Mucosa of rectum (tissue), 2 donors: ENCODE data around the gene MCTP1.
"Not testable (repeated sequence)": the region's sequence is repeated elsewhere in the genome, so short reads cannot be mapped to it uniquely, and the experiment has no call there.

Experiments used
- H3K27ac ChIP-seq, 2 donors: one replicate each; pipeline ENCODE4 v1.7.0; 2013; ENCODE audit warnings: inconsistent platforms in 2 of 2, low read depth in 2 of 2, low read length in 2 of 2
- H3K27me3 ChIP-seq, 2 donors: one replicate each; pipeline ENCODE4 v1.7.0; 2013; ENCODE audit warnings: low read length in 2 of 2; ENCODE audit not compliant: control insufficient read depth in 2 of 2, insufficient read depth in 2 of 2
- H3K36me3 ChIP-seq, 2 donors: one replicate each; pipeline ENCODE4 v1.7.0; 2013; ENCODE audit warnings: low read length in 2 of 2; ENCODE audit not compliant: control insufficient read depth in 2 of 2, insufficient read depth in 2 of 2
- H3K4me1 ChIP-seq, 2 donors: one replicate each; pipeline ENCODE4 v1.7.0; 2013; ENCODE audit warnings: low read length in 2 of 2, mild to moderate bottlenecking in 1 of 2; ENCODE audit not compliant: control insufficient read depth in 2 of 2, insufficient read depth in 2 of 2
- H3K4me3 ChIP-seq, 2 donors: one replicate each; pipeline ENCODE4 v1.7.0; 2013; ENCODE audit warnings: low read length in 2 of 2
- H3K9ac ChIP-seq, 2 donors: one replicate each; pipeline ENCODE4 v1.7.0; 2013; ENCODE audit warnings: low read length in 2 of 2, low read depth in 1 of 2, mild to moderate bottlenecking in 1 of 2
- H3K9me3 ChIP-seq, 2 donors: one replicate each; pipeline ENCODE4 v1.7.0; 2013; ENCODE audit warnings: low read length in 2 of 2; ENCODE audit not compliant: control insufficient read depth in 2 of 2
- donor health status: healthy.
- donor health status: Normal muscosa, but diverticular disease.

Gene MCTP1

DNA sequence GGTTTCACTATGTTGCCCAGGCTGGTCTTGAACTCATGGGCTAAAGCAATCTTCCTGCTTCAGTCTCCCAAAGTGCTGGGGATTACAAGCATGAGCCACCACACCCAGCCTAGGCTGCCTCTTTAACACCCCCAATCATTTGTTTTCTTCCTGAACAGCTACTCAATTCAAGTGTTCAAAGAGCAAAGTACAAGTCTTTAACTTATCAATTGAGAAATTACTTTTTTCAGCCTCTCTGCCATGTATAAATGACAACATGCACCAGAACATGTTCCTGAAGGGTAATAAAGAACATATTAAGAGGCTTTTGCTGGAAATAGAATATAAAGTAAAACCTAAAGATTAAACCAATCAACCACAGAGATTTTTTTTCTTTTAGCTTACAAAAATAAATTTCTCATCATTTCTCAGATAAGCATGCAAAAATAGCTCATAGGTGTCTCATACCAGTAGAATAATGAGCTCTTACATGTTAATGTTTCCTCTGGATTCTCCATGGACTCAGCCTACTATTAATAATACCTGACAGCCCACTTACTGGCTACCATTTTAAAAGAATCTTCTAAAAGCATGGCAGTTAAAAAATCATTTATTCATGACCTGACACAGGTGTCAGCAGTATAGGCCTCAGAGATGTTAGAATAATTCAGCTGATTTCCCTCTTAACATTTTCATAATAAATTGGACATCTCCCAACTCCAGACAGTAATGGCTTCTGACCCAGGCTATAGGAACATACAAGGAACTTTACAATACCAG, 60.0 kb downstream of the MCTP1 start:
- no peaks in the 10 kb centered on the region for H3K36me3 ChIP-seq
- H3K9me3 ChIP-seq: no peaks in the 10 kb centered on the region
- H3K27ac ChIP-seq: no peak overlapping the region
- no peaks in the 10 kb centered on the region for H3K27me3 ChIP-seq
- no peak overlapping the region for H3K4me3 ChIP-seq
- no peaks in the 10 kb centered on the region for H3K4me1 ChIP-seq
- H3K9ac ChIP-seq: no peak overlapping the region

DNA sequence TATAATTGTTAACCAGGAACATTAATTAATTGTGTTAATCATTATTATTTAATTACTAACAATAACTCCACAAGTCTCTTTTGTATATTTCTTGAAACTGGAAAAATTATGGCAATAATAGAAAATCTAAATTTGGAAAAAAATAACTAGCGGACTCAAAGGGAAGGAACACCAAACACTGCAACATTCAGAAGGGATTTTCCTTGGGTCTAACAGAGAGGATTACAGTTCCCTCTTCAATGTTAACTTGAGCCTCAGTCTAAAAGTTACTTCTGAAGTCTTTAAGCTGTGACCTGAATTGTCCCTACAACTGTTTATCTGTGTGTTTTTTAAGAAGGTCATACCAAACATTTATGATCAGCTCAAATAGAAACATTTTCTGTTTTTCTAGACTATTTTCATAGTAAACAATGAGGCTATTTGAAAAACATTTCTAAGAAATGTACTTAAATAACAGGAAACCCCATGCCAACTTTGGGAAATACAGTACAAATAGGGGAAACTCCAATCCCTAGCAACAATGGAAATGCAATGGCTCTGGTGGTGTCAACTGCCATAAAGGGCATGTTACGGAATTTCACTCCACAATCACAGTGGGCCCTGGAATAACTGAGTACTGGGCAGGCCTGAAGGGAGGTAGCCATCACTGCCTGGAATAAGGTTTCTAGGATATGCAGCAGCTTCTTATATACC, 61.2 kb downstream of the MCTP1 start:
- Histone ChIP-seq H3K9me3 (no peaks in the 10 kb centered on the region), H3K9ac (no peak overlapping the region), H3K4me1 (no peaks in the 10 kb centered on the region), H3K36me3 (no peaks in the 10 kb centered on the region), H3K27me3 (no peaks in the 10 kb centered on the region), H3K27ac (no peak overlapping the region), H3K4me3 (no peak overlapping the region)

DNA sequence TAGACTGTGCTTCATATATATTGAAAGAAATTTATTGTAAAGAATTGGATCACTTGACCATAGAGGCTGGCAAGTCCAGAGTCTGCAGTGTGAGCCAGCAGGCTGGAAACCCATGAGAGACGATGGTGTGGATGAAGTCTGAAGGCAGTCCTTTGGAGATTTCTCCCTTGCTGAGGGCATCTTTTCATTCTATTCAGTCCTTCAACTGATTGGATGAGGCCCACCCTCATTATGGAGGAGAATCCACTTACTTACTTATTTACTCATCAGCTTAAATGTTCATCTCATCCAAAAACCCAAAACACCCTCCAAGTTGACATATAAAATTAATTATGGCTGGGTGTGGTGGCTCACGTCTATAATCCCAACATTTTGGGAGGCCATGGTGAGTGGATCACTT, 62.1 kb downstream of the MCTP1 start:
- Histone ChIP-seq H3K36me3 (no peaks in the 10 kb centered on the region), H3K27ac (no peak overlapping the region), H3K9ac (no peak overlapping the region)

DNA sequence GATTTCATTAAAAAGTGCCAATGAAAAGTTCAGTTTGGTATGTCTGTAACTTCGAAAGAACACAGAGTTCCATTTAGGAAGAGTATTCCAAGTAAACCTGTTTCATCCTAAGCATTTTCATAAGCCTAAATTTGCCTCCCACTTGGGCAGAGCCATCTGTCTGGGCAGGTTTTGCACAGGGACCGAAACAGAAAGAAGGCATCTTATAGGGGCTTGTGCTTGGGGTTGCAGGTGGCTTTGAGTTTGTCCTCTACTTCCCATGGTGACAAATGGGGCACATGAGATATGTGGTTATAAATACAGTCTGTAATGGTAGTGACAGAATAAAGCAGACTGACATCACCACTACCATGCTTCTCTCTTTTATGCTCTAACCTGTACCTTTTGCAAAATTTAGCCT, 63.7 kb downstream of the MCTP1 start:
- H3K4me1 ChIP-seq: no peaks in the 10 kb centered on the region
- no peak overlapping the region for H3K4me3 ChIP-seq
- no peaks in the 10 kb centered on the region for H3K9me3 ChIP-seq
- H3K27ac ChIP-seq: no peak overlapping the region
- no peak overlapping the region for H3K9ac ChIP-seq
- H3K36me3 ChIP-seq: no peaks in the 10 kb centered on the region
- H3K27me3 ChIP-seq: no peaks in the 10 kb centered on the region

More for the DNA sequence above, 62.1 kb downstream of the MCTP1 start:
- Histone ChIP-seq H3K27me3 (no peaks in the 10 kb centered on the region), H3K9me3 (no peaks in the 10 kb centered on the region), H3K4me3 (no peak overlapping the region), H3K4me1 (no peaks in the 10 kb centered on the region)

DNA sequence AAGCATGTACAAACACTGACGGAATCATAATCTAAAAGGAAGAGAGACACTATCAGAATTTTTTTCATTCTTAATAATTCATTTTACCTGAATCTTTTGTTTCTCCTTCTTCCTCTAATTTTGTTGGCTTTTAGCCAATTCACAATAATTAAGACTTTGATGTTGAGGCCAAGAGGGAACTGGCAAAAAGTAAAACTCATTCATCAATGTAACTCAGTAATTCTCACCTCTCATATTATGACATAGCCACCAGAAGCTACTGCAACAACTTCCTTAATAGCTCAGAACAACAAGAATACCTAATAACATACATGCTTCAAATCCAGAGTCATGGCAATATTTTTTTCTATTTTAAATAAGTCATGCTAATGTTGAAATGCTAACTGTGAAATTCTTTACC, 64.5 kb downstream of the MCTP1 start:
- no peak overlapping the region for H3K9ac ChIP-seq
- no peak overlapping the region for H3K4me3 ChIP-seq
- H3K4me1 ChIP-seq: no peaks in the 10 kb centered on the region
- H3K36me3 ChIP-seq: no peaks in the 10 kb centered on the region
- H3K27me3 ChIP-seq: no peaks in the 10 kb centered on the region
- H3K27ac ChIP-seq: no peak overlapping the region
- H3K9me3 ChIP-seq: no peaks in the 10 kb centered on the region

DNA sequence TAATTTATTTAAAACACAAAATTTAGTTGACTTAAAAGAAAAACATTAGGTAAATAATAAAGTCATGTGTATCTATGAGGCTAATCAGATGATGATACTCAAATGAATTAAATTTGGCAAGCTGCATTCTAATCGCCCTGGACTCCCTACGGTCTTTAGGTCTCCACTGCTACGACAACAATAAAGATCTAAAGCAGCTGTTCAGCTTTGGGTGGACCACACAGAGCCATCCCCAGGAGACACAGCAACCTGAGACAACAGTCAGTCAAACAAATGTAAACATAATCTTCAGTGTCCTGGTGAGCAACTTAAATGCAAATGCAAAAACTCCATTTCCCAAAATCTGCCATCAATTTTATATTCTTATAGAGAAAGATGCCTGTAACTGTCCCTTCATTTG, 65.5 kb downstream of the MCTP1 start:
- no peaks in the 10 kb centered on the region for H3K36me3 ChIP-seq
- H3K27ac ChIP-seq: no peak overlapping the region
- H3K4me1 ChIP-seq: no peaks in the 10 kb centered on the region
- no peak overlapping the region for H3K9ac ChIP-seq
- H3K4me3 ChIP-seq: no peak overlapping the region
- no peaks in the 10 kb centered on the region for H3K27me3 ChIP-seq
- H3K9me3 ChIP-seq: no peaks in the 10 kb centered on the region

DNA sequence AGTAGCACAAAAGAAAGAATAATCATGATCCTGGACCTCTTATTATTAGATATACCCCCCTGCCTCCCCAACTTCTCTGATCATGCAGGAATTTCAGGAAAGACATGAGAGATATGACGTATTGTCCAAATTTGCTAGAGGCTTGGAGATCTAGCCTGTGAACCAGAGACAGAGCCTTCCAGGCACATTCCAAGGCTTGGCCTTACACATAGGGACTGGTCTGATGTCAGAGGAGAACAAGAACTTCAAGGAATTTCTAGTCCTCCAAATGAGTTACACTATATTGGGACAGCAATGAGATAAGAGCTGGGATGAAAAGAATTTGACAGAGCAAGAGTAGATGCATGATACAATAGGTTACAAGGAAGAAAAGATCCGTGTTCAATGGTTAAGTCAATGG, 67.0 kb downstream of the MCTP1 start:
- Histone ChIP-seq H3K36me3 (no peaks in the 10 kb centered on the region), H3K9ac (no peak overlapping the region), H3K27ac (no peak overlapping the region)

DNA sequence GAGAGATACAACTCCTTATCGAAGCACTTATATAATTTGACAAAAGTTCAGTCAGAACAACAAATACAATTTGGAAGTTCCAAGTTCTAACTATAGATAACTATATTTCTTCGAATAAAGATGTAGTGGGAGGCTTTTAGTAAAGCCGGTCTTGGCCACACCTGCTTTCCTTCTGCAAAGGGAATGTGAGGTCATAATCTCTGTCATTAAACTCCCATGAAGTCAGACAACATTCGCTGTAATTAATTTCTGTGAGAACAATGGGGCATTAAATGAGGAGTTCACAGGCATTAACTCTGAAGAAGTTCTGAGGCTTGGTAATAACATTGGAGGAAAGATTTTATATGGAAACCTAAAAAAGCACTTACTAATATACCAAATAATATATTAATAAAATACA, 67.5 kb downstream of the MCTP1 start:
- no peak overlapping the region for H3K27ac ChIP-seq

More for the DNA sequence above, 67.0 kb downstream of the MCTP1 start:
- Histone ChIP-seq H3K4me3 (no peak overlapping the region), H3K27me3 (no peaks in the 10 kb centered on the region), H3K4me1 (no peaks in the 10 kb centered on the region), H3K9me3 (no peaks in the 10 kb centered on the region)

DNA sequence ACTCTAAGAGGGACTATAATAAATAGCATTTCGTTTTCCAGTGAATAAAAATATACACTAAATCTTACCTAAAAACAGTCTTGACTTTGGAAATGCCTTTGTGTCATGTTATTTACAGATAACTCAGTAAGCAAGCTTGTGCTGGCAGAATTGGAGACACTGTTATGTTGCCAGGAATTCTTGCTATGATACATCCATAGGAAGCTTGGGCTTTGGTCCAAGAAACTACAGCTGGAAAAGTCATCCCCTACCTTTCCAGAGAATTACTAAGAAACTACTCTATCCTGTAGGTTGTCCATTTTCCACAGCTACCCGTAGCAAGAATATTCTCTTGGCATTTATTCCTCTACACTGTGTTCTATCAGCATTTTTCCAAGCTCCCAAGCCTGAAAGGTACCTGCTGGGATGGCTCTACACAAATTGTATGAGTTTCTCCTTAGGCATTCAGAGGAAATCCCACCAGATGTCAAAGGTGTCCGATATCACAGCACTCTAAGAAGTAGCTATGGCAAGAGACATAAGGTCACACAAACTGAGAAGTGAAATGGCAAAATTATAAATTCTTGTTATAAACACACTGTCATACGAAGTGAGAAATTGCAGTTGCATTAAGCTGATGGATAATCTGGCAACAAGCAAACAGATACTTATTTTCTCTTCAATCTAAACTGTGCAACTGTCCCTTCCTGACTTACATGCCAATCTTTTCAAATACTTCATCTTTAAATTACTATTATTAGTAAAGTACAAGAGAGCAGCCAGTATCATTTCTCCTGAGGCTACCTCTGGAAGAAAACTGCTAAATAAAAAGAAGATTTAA, 68.5 kb downstream of the MCTP1 start:
- Histone ChIP-seq H3K9me3 (no peaks in the 10 kb centered on the region), H3K9ac (no peak overlapping the region), H3K27me3 (no peaks in the 10 kb centered on the region), H3K36me3 (no peaks in the 10 kb centered on the region), H3K4me1 (no peaks in the 10 kb centered on the region), H3K27ac (no peak overlapping the region), H3K4me3 (no peak overlapping the region)

More for the DNA sequence above, 67.5 kb downstream of the MCTP1 start:
- no peaks in the 10 kb centered on the region for H3K27me3 ChIP-seq
- H3K4me3 ChIP-seq: no peak overlapping the region
- no peaks in the 10 kb centered on the region for H3K4me1 ChIP-seq
- no peaks in the 10 kb centered on the region for H3K9me3 ChIP-seq
- H3K36me3 ChIP-seq: no peaks in the 10 kb centered on the region
- no peak overlapping the region for H3K9ac ChIP-seq

DNA sequence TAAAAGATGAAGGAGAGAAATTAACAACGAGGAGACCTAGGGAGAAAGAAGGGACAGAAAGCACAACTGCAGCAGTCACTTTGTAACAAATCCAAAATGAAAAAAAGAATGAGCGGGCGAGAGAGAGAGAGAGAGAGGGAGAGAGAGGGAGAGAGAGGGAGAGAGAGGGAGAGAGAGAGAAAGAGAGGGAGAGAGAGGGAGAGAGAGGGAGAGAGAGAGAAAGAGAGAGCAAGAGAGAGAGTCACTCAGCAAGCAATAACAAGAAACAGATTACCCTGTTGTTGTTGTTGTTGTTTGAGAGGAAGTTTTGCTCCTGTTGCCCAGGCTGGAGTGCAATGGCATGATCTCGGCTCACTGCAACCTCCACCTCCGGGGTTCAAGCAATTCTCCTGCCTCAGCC, 77.1 kb downstream of the MCTP1 start:
- H3K9me3 ChIP-seq, H3K27ac ChIP-seq, H3K4me3 ChIP-seq, H3K4me1 ChIP-seq, H3K9ac ChIP-seq, H3K27me3 ChIP-seq, H3K36me3 ChIP-seq: not testable (repeated sequence)
